Measurements from ENCODE around the gene UBFD1.

GRCh38 chr16:23595246-23595950 lies 37.9 kb downstream of the UBFD1 start:
- TF ChIP-seq EHMT2 (IDR thresholded peaks at IDR 0.05; ENCODE audit: low read depth) (no peak), MAX (IDR thresholded peaks at IDR 0.05) (no peak)

All from A549 (cell line).